Uterus (tissue), 2 donors: ENCODE data around the gene CTDSPL2.
"Not testable (repeated sequence)": the region's sequence is repeated elsewhere in the genome, so short reads cannot be mapped to it uniquely, and the experiment has no call there.

ENCODE experiments used
- POLR2A ChIP-seq, 2 donors: fragments of 450-650 bp; IDR thresholded peaks; one replicate each; pipeline ENCODE4 v1.6.1; 2016; ENCODE audit warnings: antibody characterized with exemption in 2 of 2, mild to moderate bottlenecking in 1 of 2, moderate library complexity in 1 of 2
- TF ChIP-seq, protein P1 (sequence below), 4 experiments: fragments of 200-600 bp in 2 of 4; fragments of 450-650 bp in 2 of 4; sonication (generic) in 2 of 4; IDR thresholded peaks; one replicate each; pipeline ENCODE4 v1.5.1; 2016 to 2019; ENCODE audit warnings: antibody characterized with exemption in 4 of 4, mild to moderate bottlenecking in 2 of 4, moderate library complexity in 1 of 4

GRCh38 chr15:44544745-44545144, 117.3 kb downstream of the CTDSPL2 start:
- TF ChIP-seq, protein P1, sequence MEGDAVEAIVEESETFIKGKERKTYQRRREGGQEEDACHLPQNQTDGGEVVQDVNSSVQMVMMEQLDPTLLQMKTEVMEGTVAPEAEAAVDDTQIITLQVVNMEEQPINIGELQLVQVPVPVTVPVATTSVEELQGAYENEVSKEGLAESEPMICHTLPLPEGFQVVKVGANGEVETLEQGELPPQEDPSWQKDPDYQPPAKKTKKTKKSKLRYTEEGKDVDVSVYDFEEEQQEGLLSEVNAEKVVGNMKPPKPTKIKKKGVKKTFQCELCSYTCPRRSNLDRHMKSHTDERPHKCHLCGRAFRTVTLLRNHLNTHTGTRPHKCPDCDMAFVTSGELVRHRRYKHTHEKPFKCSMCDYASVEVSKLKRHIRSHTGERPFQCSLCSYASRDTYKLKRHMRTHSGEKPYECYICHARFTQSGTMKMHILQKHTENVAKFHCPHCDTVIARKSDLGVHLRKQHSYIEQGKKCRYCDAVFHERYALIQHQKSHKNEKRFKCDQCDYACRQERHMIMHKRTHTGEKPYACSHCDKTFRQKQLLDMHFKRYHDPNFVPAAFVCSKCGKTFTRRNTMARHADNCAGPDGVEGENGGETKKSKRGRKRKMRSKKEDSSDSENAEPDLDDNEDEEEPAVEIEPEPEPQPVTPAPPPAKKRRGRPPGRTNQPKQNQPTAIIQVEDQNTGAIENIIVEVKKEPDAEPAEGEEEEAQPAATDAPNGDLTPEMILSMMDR (IDR thresholded peaks at IDR 0.05), result not testable (repeated sequence)
- TF ChIP-seq POLR2A (IDR thresholded peaks at IDR 0.05), result not testable (repeated sequence)
